ENCODE measurements around the gene SLC51A. TPM values are rescaled to one million over a fixed set of nuclear protein-coding genes. Genes with fewer than 3 reads are reported as not detected.
A peak's percentile ranks its signal among the peaks of the same experiment; 100 is the strongest.

Gene SLC51A
- total and polyA plus RNA-seq, 2 of the 13 experiments (the other 11 are each of a cell fraction or from before 2014, with no cell fraction given): 4.3 to 48.8 TPM

DNA sequence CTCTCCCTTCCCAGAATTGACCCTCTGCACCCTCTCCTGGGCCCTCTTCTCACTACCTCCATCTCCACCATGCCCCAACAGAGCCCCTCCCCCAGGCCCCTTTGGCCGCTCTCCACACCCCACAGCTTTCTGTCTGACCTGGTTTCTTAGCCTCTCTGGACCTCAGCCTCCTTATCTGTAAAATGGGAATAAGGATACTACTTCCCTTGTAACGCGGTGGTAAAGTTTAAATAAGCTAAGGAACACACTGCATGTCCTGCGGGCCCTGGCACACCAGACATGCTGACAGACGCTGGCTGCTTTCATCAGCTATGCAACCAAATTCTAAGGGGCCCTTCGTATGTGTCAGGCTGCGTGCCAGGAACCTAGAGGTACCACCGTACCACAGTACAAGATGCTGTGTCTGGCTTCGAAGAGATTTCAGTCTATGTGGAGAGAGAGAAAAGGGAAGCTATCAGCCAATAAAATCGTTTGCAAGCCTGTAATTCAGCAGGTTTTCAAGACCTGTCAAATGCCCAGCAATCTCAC lies 777 bp upstream of the SLC51A start (continued):
- peak; percentile 50; the same call in 1 of the 2 replicates for TF ChIP-seq ADNP (CRISPR knock-in tag; IDR thresholded peaks at IDR 0.05)
- no peak for TF ChIP-seq CBFB (CRISPR knock-in tag; IDR thresholded peaks at IDR 0.05)
- no peak for TF ChIP-seq ZNF616 (CRISPR knock-in tag; IDR thresholded peaks at IDR 0.05; ENCODE audit: low read depth)
- TF ChIP-seq ZNF225 (CRISPR knock-in tag; IDR thresholded peaks at IDR 0.05): no peak
- TF ChIP-seq ZNF430 (CRISPR knock-in tag; IDR thresholded peaks at IDR 0.05): no peak
- peak; percentile 1; the same call in 1 of the 2 replicates for TF ChIP-seq ZNF891 (CRISPR knock-in tag; IDR thresholded peaks at IDR 0.05)

DNA sequence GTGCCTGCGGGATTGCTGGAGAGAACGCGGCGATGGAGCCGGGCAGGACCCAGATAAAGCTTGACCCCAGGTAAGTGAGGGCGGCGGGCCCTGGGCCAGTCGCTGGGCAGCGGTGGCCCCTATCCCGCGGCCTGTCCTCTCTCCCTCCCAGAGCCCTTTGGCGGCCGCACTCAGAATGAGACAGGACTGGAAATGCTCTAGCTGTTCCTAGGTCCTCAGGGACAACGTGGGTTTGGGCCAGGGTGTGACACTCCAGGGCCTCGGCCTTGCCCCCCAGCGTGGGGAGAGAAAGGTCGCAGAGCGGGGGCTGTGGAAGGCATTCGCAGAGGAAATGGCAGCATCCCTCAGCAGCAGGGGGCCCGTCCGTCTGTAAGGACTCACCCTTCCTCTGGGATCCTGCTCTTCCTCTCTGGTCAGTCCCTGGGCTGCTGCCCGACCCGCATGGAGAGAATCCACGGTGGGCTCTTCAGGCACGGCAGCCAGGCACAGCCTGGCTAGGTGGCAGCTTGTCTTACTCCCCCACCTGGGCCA lies 412 bp downstream of the SLC51A start:
- peak; percentile 58 for ATAC-seq
- in situ Hi-C loops (cut with HindIII; ENCODE audit: extremely low pct_ligation_motif_present, low pct_unique_long_range_greater_than_20kb): no loop called here
- FAIRE-seq: no peak
- Histone ChIP-seq H3K79me2 (ENCODE audit: insufficient read depth, low read length) (no peaks in the 10 kb centered on the region), H3K36me3 (replicated peaks in 1 of 2; ENCODE audit: control insufficient read depth in 1 of 2, insufficient read depth in 2 of 2, low read length in 2 of 2) (no peaks in the 10 kb centered on the region), H3K9ac (ENCODE audit: insufficient read depth, low read depth, low read length) (peak overlapping the region; percentile 47), H3K27ac (ENCODE audit: extremely low read length, insufficient read depth, low read length) (peak overlapping the region; percentile 44), H4K20me1 (ENCODE audit: insufficient read depth, low read length) (no peaks in the 10 kb centered on the region), H3K4me1 (ENCODE audit: insufficient read depth, low read length) (peaks cover 82% of the 10 kb centered on the region), H3K4me3 (replicated peaks in 1 of 3; ENCODE audit: insufficient read depth in 1 of 3, low read depth in 2 of 3, low read length in 3 of 3) (peak overlapping the region; percentile 55 to 79 (median 63)), H3K4me2 (ENCODE audit: low read depth, low read length) (peak overlapping the region; percentile 79), H3K9me3 (ENCODE audit: low read length) (no peaks in the 10 kb centered on the region), H2AFZ (ENCODE audit: low read length) (no peak overlapping the region), H3K27me3 (ENCODE audit: control insufficient read depth in 1 of 2, insufficient read depth in 2 of 2, low read length in 2 of 2) (no peaks in the 10 kb centered on the region; a peak in 1 of 5 replicates)
- POLR2A ChIA-PET: interaction anchor here (2.8 kb wide), 1 partner anchor 11 kb away, joined by 13 read pairs; no protein-coding TSS in a partner anchor
- no TSS peak for BruUV-seq (replicated peaks)
- 5% methylated on average over 10 of the region's 25 CpGs for WGBS (ENCODE audit: low lambda C conversion rate)
- intact Hi-C loops (cut with micrococcal nuclease; ENCODE audit: unreplicated experiment): no loop called here
- CTCF ChIA-PET (ENCODE audit: low intra/inter-chr PET ratio, low total read pairs): no interaction called here
- DNase-seq (ENCODE audit: low spot score): no peak
- TF ChIP-seq DNMT1 (CRISPR knock-in tag; IDR thresholded peaks at IDR 0.05) (no peak), ZBTB8A (CRISPR knock-in tag; IDR thresholded peaks at IDR 0.05; ENCODE audit: borderline replicate concordance, low read depth) (no peak), SALL1 (CRISPR knock-in tag; IDR thresholded peaks at IDR 0.05) (peak; percentile 11; the same call in 1 of the 2 replicates), ZNF768 (CRISPR knock-in tag; IDR thresholded peaks at IDR 0.05) (no peak), HNRNPLL (IDR thresholded peaks at IDR 0.05; ENCODE audit: low read depth, low read length, poor library complexity, severe bottlenecking) (no peak), MZF1 (CRISPR knock-in tag; IDR thresholded peaks at IDR 0.05; ENCODE audit: borderline replicate concordance) (no peak), ZNF274 (CRISPR knock-in tag; IDR thresholded peaks at IDR 0.05) (peak; percentile 43; the same call in 1 of the 2 replicates), ESRRA (CRISPR knock-in tag; IDR thresholded peaks at IDR 0.05; ENCODE audit: low read depth) (0 out of 2 replicates have a peak, but pooled peaks have one; percentile 1), ZNF883 (CRISPR knock-in tag; IDR thresholded peaks at IDR 0.05; ENCODE audit: not compliant biosample characterization) (peak; percentile 22), ZBTB38 (CRISPR knock-in tag; IDR thresholded peaks at IDR 0.05) (peak; percentile 74), FOXP1 (IDR thresholded peaks at IDR 0.05) (no peak), FOXP1 (CRISPR knock-in tag; IDR thresholded peaks at IDR 0.05) (no peak), ZNF263 (CRISPR knock-in tag; IDR thresholded peaks at IDR 0.05) (0 out of 2 replicates have a peak, but pooled peaks have one; percentile 23), SMYD3 (CRISPR knock-in tag; IDR thresholded peaks at IDR 0.05) (no peak), IKZF1 (IDR thresholded peaks at IDR 0.05) (no peak), ZBTB42 (CRISPR knock-in tag; IDR thresholded peaks at IDR 0.05) (no peak)
- TF ChIP-seq, protein P1, sequence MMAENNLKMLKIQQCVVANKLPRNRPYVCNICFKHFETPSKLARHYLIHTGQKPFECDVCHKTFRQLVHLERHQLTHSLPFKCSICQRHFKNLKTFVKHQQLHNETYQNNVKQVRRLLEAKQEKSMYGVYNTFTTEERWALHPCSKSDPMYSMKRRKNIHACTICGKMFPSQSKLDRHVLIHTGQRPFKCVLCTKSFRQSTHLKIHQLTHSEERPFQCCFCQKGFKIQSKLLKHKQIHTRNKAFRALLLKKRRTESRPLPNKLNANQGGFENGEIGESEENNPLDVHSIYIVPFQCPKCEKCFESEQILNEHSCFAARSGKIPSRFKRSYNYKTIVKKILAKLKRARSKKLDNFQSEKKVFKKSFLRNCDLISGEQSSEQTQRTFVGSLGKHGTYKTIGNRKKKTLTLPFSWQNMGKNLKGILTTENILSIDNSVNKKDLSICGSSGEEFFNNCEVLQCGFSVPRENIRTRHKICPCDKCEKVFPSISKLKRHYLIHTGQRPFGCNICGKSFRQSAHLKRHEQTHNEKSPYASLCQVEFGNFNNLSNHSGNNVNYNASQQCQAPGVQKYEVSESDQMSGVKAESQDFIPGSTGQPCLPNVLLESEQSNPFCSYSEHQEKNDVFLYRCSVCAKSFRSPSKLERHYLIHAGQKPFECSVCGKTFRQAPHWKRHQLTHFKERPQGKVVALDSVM (CRISPR knock-in tag; IDR thresholded peaks at IDR 0.05): peak; percentile 13; the same call in 1 of the 2 replicates
